Inferior parietal cortex (tissue), 1 donor: Measurements from ENCODE around the gene KCNK18.

ENCODE experiments used
- DNase-seq: peaks from one replicate; pipeline ENCODE4 v3.0.0-alpha.2; 2016; ENCODE audit errors: extremely low spot score

KCNK18 gene

DNA sequence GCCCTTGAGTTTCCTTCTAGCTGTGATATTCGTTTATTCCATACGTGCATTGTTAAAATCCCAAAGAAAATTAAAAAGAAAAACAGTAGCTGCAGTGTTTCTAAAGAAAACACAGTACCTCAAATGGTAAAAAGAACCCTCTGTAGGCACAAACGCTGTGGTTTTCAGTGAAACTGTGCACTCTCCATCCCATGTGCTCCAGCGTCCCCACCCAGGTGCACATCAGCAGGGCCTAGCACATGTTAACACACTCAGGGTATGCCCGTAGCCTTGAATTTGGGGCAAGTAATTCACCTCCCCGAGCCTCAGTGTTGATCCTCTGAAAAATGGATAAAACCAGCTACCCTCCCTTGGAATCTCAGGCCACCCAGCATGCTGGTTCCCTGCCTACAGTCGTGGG is 53.1 kb downstream of the KCNK18 start:
- no peak for DNase-seq

DNA sequence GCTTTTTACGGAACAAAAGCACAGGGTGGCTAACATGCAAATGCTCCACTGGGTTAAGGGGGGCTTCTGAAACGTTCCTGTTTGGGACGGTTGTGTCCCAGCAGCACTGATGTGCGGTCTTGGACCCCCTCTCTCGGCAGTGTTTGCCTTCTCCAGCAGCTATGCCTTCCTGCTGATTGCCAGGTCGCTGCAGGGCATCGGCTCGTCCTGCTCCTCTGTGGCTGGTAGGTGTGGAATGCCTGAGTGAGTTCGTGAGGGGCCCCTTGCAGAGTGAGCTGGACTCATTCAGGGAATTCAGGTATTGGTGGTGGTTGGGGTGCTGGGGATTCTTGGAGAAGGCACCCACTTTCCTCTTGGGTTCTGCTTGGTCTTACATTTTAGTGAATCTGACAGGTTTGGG is 56.6 kb downstream of the KCNK18 start:
- no peak for DNase-seq

DNA sequence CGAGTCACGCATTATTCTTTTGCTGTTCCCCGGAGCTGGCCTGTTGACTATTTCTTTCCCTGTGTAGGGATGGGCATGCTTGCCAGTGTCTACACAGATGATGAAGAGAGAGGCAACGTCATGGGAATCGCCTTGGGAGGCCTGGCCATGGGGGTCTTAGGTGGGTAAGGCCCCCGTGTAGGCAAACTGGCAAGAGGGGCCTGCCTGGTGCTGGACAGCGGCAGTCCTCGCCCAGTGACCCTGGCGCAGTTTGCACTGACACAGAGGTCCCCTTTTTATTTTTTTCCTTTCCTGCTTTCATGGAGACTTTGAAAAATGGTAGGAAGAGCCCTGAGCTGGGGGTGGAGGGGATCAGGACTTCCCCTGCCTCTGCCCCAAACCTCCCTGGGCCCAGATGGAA is 57.0 kb downstream of the KCNK18 start:
- no peak for DNase-seq

DNA sequence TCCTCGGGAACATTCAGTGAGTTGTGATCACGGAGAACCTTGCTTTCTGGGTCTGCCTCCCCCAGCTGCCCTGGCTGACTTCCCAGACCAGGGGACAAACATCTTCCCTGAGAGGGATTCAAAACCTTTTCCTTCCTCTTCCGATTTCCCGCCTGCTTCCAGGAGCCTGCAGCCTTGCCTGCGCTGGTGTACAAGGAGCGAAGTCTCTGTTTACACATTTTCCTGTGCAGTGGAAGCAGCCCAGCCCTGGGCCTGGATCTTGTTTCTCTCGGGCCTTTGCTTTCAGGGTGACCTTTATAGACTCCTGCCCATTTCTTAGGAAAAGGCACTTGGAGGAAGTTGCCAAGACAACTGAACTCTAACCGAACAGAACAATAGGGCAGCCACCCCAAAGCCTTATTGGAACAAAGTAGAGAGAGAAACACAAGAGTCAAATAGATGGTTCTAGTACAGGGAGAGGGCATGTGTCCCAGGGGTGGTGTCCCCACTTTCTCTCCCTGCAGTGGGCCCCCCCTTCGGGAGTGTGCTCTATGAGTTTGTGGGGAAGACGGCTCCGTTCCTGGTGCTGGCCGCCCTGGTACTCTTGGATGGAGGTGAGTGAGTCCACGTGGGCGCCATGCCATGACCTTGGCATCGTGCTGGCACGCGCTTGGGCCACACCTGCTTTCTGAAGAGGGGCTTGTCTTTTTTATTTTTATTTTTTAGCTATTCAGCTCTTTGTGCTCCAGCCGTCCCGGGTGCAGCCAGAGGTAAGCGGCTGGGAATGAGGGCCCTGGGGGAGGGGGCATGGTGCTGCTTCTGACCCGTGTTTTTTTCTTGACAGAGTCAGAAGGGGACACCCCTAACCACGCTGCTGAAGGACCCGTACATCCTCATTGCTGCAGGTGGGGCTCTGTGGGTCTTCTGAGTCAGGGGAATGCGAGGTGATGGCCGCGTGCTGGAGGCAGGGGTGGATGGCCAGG is 57.8 kb downstream of the KCNK18 start:
- DNase-seq, result no peak

DNA sequence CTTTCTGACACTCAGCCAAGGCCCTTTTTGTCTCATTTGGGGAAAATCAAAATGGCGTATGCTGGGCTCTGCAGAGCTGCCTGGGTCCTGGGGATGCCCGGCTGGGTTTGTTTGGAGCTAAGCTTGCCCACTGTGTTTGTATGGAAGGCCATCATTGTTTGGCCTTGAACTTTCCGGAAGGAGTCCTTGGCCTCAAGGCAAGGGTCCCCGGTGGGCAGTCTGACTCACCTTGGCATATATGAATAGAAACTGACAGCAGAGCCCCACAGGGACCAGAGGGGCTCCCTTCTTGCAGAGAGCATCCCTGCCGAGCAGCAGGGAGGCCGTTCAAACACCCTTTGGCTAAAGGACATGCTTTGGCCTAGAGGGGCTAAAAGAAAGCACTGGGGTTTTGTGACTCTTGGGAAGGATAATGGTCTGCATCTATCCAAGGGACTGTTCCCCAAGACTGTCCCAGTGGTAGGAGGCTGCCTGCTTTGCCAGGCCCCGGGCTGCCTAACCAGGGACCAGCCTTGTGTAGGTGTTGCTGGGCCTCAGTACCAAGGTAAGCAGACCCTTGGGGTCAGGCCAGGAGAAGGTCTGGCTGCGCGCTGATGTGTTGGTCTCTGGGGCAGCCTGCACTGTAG is 58.7 kb downstream of the KCNK18 start:
- no peak for DNase-seq

DNA sequence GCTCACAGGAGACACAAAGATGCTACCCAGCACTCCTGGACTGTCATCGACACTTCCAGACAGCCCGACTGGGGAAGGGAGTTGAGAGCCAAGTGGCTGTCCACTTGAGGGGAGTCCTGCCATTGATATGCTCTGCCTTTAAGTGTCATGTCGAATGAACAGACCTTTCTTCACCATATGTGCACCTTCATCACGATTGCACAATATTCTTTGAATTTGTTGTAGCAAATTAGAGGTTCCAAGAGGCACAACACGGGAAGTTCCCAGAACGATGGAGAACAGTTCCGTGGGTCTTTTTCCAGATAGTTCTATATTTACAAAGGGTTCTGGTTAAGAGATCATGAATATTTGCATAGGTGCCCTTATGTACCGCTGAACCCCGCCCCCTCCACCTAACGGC is 59.6 kb downstream of the KCNK18 start:
- DNase-seq, result no peak

DNA sequence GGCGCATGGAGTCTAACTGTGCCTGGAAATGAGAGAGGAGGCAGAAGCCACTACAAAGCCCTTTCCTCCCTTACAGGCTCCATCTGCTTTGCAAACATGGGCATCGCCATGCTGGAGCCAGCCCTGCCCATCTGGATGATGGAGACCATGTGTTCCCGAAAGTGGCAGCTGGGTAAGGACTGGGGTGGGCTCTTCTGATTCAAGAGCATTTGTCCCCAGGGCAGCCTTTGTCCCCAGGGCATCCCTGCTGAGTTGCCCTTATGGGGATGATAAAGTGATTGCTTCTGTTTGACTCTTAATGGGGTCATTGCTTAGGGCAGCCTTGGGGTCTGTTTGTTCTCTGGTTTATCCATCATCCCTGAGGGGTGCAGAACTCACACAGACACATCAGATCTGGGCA is 60.4 kb downstream of the KCNK18 start:
- no peak for DNase-seq

DNA sequence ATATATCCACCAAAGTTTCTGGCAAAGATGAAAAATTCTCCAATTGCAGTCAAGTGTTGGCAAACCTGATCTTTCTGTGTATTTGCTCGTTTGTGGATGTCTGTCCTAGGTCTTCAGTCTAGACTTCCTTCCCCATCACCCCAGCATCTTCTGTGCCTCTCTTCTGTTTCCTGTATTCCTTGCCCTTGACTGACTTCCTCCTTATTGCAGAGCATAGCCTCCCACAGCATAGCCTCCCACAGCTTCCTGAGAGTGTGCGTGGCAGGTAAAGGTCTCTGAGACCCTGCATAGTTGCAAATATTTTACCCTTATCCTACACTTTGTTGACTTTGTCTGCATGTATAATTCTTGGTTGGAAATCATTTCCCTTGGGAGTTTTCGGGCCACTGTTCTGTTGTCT is 62.0 kb downstream of the KCNK18 start:
- DNase-seq, result no peak
